ENCODE measurements around the gene CNTLN.
A peak's percentile ranks its signal among the peaks of the same experiment; 100 is the strongest.
"Not testable (repeated sequence)": the region's sequence is repeated elsewhere in the genome, so short reads cannot be mapped to it uniquely, and the experiment has no call there.

CNTLN gene

DNA sequence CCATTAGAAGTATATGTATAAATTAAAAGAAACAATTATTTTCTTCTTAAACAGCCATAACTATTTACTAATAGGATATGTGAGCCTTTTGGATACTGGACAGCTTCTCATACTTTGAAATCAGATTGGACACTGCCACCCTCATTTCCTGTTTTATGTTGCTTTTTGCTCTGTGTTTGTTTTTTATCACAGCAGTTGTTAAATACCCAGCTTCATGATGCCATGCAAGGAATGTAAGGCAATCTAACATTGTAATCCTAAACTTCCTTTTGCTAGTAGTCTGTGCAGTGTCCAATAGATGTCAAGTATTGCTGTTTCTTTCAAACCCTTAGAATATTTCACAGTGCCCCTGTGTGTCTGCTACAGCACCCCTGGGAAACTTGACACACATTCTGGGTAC is 56.2 kb downstream of the CNTLN start:
- DNase-seq (ENCODE audit: low spot score): peak; percentile 7

DNA sequence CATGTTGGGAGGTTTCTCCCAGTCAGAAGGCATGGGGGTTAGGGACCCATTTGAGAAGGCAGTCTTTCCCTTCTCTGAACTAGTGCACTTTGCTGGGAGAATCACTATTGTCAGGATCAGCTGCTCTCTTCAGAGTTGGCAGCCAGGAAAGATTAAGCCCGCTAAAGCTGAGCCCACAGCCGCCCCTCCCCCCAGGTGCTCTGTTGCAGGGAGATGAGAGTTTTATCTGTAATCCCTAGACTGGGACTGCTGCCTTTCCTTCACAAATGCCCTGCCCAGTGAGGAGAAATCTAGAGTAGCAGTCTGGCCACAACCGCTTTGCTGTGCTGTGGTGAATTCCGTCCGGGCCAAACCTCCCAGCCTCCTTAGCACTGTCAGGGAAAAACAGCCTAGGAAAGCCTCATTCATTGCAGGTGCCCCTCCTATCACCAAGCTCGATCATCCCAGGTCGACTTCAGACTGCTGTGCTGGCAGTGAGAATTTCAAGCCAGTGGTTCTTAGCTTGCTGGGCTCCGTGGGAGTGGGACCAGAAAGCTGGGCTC is 69.8 kb downstream of the CNTLN start:
- no peak for DNase-seq (ENCODE audit: low spot score)

DNA sequence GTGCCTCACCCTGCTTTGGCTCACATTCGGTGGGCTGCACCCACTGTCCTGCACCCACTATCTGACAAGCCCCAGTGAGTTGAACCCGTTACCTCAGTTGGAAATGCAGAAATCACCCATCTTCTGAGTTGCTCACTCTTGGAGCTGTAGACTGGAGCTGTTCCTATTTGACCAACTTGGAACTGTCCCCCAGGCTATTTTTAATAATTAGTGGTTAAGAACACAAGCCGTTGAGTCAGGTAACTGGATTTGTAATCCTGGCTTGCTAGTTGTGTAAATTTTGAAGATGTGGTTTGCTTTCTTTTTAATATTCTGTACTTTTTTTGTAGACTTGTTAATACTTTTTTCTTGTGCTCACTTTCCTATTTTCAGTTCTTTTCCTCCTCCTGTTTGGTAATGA is 81.2 kb downstream of the CNTLN start:
- DNase-seq (ENCODE audit: low spot score): no peak

DNA sequence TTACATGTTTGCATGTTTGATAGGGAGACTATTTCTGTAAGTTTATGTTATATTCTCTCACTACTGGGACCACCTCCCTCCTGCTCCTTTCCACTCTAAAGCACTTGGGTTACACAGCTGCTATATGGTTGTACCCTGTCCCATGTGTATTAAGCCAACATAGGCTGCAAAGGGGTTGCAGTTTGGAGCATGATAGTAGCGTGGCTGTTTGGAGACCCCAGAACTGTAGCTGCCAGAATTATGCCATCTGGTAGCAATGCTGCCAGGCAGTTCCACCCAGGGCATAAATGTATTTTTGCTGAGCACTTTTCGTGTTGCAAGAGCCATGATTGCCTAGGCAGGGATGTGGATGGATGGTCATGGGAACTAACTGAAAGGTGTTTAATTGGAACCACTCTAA is 81.8 kb downstream of the CNTLN start:
- DNase-seq (ENCODE audit: low spot score): no peak

DNA sequence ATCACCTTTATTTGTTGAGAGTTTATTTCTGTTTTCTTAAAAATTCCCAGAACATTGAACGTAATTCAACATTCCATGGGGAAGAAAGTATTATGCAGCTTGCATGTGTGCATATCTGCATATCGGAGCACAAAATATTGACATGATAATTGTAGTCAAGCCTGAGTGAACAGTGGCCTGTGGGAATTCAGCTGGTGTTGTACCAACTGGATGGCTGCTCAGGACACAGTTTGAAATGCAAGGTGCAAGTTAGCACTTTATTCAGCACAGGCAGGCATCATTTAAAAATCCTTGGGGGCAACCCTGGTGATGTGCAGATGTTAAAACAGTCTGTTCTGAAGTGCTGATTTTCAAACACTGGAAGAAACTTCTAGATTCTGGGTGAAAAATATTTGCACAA is 82.4 kb downstream of the CNTLN start:
- no peak for DNase-seq (ENCODE audit: low spot score)

DNA sequence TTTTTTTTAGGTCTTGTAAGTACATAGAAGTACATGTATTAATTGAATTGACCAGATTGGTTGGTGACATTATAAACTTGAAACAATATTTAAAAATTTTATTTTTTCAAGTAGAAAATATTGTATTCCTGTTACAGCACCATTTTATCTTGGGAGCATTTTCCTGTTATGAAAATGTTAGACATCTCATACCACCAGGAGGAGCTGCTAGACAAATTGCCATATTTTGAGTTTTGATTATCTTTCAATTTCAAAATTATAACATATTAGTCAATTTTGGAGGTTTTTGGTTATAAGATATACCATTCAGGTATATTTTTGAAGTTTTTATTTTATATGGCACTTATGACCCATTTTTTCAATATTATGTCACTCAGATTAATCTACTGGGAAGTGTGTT is 84.4 kb downstream of the CNTLN start:
- peak; percentile 13 for DNase-seq (ENCODE audit: low spot score)

DNA sequence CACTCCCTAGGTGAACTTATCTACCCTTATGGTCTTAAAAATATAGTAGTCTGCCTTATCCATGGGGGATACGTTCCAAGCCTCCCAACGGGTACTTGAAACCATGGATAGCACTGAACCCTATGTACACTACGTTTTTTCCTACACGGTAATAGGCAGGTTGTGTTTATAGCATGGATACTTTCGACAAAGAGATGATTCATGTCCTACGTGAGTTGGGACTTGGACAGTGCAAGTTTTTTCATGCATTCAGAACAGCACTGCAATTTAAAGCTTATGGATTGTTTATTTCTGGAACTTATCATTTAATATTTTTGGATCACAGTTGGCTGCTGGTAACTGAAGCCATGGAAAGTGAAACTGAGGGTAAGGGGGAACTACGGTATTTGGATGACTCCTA is 88.1 kb downstream of the CNTLN start:
- DNase-seq (ENCODE audit: low spot score): no peak

DNA sequence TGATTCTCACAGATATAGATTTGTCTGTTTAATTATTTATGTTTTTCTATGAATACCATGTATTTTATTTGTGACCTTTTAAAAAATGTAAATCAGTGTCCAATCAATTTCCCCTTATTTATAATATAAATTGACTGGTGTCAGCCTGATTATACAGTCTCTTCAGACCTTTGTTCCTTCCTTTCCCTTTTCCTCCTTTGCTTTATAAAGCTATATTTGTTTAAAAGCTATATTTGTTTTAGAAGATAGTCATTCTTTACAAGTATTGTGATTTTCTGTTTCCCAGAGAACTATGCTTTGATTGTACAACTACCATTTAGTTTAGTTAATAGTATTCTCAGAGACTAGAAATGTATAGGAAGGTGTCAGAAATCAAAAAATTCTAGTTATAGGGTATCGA is 90.6 kb downstream of the CNTLN start:
- DNase-seq (ENCODE audit: low spot score): no peak

DNA sequence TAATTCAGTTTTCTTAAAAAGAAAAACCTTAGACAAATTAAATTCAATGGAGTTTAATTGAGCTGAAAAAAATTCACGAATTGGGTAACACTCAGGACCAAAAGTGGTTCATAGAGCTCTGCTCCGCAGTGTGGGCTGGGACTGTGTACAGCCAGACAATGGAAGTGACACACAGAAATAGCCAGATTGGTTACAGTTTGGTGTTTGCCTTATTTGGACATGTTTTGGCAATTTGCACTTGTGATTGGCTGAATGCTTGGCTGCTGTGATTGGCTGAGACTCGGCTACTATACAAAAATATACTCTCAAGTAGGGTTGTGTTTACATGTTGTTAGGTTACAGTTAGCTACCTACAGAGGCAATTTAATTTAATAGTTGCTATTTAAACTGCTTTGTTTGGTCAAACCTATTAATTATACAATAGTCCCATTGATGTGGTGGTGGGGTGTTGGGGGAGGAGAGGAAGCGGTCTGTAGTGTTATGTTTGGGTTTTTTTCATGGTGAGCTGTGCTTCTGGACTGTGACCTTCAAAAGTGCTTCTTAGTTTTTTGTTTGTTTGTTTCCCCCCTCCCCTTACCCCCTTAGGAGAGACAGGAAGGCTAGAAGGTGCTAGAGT is 95.2 kb downstream of the CNTLN start:
- no peak for DNase-seq (ENCODE audit: low spot score)

DNA sequence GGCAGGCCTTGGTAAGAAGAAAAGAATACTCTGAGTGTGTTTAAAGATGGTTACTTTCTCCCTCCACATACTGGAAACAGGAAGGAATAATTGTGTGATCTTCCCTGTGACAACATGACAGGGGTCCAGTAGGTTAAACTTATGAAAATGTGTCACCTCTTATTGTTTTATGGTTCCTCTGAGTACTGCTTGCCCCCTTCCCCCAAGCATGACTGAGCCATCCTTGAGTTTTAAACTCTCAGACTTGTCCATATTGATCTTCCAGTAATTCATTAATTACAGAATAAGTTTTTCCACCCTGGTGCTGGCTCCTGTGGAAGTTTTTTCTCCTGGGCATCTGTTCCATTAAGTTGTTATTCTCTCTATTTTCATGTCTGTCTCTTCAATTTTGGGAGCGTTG is 95.8 kb downstream of the CNTLN start:
- DNase-seq (ENCODE audit: low spot score): no peak

DNA sequence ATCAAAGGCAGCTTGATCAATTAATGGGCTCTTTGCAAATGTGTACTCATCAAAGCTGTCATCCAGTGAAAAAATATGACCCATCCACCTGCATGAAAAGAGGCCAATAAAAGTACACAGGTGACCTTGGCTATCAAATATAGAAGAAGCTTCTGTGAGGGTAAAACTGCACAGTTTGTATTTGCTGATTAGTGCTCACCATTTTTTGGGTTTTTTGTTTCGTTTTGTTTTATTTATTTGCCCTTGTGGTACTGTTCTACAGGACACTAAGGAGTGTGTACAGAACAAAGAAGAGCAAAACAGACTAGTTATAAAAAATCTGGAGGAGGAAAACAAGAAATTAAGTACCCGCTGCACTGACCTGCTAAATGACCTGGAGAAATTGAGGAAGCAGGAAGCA is 101.3 kb downstream of the CNTLN start:
- DNase-seq (ENCODE audit: low spot score): no peak

DNA sequence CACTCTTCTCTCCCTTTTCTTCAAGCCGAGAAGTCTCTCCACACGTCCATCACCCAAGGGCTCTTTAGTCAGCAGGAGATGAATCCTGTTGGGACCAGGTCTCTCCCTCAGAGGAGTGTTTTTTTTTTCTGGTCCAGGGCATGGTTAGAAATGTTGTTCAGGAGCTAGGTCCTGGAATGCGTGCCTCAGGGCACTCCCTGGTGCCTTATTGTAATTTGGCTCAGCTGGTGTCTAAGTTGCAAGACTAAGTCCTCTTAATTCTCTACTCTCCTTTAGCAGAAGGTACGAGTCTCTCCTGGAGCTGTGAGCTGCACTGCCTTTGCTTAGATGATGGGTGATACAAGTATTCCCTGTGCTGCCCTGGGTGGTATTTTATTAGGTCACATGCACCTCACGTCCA is 111.9 kb downstream of the CNTLN start:
- no peak for DNase-seq (ENCODE audit: low spot score)

DNA sequence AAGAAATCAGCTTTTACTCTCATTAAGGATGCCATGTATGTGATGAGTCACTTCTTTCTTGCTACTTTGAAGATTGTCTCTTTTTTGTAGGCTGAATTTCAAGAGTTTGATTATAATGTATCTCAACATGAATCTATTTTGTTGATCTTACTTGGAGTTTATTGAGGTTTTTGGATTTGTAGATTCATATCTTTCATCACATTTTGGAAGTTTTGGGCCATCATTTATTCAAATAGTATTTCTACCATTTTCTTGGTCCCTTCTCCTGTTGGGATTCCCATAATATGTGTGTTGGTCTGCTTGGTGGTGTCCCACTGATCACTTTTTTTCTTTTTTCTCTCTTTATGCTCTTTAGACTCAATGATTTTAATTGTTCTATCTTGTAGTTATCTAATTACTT is 116.3 kb downstream of the CNTLN start:
- no peak for DNase-seq (ENCODE audit: low spot score)

DNA sequence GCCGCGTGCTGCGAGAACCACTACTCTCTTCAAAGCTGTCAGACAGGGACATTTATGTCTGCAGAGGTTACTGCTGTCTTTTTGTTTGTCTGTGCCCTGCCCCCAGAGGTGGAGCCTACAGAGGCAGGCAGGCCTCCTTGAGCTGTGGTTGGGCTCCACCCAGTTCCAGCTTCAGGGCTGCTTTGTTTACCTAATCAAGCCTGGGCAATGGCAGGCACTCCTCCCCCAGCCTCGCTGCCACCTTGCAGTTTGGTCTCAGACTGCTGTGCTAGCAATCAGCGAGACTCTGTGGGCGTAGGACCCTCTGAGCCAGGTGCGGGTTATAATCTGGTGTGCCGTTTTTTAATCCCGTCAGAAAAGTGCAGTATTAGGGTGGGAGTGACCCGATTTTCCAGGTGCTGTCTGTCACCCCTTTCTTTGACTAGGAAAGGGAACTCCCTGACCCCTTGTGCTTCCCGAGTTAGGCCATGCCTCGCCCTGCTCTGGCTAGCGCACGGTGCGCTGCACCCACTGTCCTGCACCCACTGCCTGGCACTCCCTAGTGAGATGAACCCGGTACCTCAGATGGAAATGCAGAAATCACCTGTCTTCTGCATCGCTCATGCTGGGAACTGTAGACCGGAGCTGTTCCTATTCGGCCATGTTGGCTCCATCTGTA is 133.8 kb downstream of the CNTLN start:
- DNase-seq (ENCODE audit: low spot score): not testable (repeated sequence)

DNA sequence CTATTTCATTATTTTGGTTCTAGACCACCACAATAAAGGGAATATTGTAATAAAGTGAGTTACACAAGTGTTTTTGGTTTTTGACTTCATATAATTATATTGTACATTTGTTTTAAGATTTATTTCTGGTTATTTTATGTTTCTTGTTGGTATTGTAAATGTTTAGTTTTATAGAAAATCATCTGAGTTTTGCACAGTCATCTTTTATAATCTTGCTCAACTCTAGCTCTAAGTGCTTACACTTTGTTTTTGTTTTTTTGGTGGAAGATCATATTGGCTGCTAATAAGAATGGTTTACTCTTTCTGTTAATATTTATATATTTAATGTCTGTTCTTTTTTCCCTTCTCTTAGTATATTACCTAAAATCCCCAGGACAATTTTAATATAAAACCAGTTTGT is 135.0 kb downstream of the CNTLN start:
- DNase-seq (ENCODE audit: low spot score): no peak

DNA sequence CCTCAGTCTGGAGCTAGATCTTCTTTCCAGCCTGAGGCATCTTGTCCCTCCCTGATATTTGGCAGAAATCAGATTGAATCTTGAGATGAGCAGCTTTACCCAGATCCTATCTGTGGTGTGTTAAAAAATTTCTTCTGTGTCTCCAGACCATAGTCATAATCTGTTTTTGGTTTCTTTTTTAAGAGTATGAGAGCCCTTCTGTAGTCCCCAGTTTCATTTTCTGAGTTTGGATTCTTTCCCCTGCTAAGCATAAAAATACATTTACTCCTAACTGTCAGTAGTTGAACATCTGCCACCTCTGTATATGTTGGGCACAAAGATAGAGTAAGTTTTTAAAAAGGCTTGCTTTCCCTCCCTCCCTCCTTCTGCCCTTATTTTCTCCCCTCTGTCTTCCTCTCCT is 137.7 kb downstream of the CNTLN start:
- DNase-seq (ENCODE audit: low spot score): no peak

DNA sequence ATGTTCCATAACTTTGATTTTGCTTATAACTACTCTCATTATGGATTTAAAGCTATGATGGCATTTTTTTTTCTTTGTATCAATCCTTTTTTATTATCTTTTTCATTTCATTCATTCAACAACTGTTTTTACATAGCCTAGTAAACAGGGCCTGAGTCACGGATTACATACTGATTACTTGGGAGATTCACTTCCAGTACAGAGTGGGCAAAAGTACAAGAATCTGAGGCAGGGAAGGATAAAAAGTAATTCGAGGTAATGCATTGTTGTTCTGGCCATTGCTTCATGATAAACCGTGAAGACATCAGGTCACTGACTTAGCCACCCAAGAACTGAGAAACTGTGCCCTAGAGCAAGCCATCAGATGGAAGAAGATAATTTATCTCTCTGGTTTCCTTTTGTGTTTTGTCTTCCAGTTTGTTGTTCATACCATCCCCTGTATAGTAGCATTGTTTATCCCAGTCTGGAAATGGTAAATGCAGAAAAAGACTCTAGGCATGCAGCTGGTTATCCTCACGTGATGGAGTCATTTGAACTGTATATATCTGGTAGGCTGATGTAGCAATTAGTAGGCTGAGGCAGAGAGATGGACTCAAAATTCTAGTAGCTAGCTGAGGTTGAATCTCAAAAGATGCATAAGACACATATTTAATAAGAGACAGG is 145.6 kb downstream of the CNTLN start:
- DNase-seq (ENCODE audit: low spot score): peak; percentile 9

DNA sequence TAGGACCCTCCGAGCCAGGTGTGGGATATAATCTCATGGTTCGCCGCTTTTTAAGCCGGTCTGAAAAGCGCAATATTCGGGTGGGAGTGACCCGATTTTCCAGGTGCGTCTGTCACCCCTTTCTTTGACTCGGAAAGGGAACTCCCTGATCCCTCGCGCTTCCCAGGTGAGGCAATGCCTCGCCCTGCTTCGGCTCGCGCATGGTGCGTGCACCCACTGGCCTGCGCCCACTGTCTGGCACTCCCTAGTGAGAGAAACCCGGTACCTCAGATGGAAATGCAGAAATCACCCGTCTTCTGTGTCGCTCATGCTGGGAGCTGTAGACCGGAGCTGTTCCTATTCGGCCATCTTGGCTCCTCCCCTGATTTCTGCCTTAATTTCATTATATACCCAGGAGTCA is 155.8 kb downstream of the CNTLN start:
- not testable (repeated sequence) for DNase-seq (ENCODE audit: low spot score)

DNA sequence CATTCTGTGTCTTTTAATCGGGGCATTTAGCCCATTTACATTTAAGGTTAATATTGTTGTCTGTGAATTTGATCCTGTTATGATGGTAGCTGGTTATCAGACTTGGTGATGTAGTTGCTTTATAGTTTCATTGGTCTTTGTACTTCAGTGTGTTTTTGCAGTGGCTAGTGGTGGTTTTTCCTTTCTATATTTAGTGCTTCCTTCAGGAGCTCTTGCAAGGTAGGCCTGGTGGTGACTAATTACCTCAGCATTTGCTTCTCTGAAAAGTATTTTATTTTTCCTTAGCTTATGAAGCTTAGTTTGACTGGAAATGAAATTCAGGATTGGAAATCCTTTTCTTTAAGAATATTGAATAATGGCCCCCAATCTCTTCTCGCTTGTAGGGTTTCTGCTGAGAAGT is 156.9 kb downstream of the CNTLN start:
- no peak for DNase-seq (ENCODE audit: low spot score)

DNA sequence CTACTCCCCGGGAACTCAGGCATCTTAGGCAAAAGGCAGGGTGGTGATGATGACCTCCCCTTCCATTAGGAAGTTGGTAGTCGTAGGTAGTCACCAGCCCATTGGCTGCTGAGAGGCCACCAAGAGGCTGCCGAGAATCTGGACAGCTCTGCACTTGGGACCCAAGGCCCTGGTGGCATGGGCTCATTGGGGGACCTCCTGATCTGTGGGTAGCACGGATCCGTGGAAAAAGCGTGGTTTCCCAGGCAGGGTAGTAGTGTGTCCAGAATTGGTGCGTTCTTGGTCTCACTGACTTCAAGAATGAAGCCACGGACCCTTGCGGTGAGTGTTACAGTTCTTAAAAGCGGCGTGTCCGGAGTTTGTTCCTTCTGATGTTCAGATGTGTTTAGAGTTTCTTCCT is 158.8 kb downstream of the CNTLN start:
- DNase-seq (ENCODE audit: low spot score): no peak

DNA sequence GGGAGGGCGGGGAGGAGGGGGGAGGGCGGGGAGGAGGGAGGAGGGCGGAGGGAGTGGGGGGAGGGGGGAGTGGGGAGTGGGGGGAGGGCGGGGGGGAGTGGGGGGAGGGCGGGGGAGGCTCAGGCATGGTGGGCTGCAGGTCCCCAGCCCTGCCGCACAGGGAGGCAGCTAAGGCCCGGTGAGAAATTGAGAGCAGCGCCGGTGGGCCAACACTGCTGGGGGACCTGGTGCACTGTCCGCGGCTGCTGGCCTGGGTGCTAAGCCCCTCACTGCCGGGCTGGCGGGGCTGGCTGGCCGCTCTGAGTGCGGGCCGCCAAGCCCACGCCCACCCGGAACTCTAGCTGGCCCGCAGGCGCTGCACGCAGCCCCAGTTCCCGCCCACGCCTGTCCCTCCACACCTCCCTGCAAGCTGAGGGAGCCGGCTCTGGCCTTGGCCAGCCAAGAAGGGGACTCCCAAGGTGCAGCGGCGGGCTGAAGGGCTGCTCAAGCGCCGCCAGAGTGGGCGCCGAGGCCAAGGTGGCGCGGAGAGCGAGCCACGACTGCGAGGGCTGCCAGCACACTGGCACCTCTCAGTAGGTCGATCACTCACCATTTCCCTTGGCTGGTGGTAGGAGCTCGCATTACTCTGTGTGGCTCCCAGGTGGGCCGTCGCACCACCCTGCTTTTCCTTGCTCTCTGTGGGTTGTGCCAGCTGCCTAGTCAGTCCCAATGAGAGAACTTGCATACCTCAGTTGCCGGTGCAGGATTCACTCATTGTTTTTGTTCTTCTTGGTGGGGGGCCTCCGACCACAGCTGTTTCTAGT is 160.2 kb downstream of the CNTLN start:
- no peak for DNase-seq (ENCODE audit: low spot score)

DNA sequence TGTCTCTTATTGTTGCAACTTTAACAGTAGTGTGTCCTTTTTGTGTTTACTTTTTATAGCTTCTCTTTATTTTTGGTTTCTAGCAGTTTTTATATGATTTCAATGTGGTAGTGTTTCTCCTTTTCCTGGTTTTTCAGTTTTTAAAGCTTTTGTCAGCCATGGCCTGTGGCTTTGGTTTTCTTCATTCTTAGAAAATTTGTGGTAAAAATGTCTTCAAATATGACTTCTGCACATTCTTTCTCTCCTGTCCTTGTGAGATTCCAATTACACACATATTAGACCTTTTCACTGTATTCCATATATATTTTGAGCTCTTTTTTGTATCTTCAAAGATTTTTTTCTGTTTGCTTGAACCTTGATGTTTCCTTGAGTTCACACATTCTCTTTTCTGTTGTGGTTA is 180.5 kb downstream of the CNTLN start:
- peak; percentile 19 for DNase-seq (ENCODE audit: low spot score)

Measured in AG08395 (cell line).